B cell (primary cell): ENCODE measurements around the gene PPOX.

Experiments
- EZH2 ChIP-seq: IDR thresholded peaks from 2 replicates; pipeline ENCODE4 v1.6.1; 2012; ENCODE audit warnings: borderline replicate concordance, low read depth, mild to moderate bottlenecking, moderate library complexity, low read length; ENCODE audit not compliant: insufficient read depth, poor library complexity, severe bottlenecking
- TF ChIP-seq, protein P1 (sequence below): fragments of 200-600 bp; IDR thresholded peaks from one replicate; pipeline ENCODE4 v1.8.0; 2022; ENCODE audit warnings: antibody characterized with exemption, mild to moderate bottlenecking

DNA sequence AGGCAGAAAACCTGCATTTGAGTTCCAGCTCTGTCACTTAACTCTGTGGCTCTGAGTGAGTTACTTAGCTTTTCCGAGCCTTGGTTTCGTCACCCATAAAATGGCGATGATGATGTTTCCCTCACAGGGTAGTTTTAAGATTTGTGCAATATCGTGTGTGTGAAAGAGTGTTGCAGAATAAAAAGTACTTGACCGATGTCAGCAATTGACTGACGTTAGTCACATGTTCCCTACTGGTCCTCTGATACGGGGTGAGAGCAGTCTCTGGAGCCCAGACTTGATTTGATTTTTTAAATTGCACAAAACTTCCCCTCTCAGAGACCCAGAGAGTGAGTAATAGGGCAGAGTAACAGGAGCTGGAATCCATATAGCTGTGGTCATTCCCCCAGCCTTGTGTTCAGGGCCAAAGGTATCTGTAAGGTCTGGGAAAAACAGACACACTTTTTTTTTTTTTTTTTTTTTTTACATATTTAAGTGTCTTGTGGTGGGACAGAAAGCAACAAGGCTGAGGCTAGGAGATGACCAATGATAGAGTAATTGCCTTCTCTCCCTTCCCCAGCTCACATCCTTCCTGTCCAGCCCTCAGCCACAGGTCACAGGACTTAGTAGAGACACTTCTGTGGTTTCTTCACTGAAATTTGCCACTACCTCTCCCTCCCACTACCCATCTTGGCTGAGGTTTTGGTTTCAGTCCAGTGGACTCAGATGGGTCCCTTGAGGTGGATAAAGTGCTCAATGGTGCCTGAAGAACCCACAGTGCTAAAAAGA is 50.9 kb downstream of the PPOX start:
- TF ChIP-seq, protein P1, sequence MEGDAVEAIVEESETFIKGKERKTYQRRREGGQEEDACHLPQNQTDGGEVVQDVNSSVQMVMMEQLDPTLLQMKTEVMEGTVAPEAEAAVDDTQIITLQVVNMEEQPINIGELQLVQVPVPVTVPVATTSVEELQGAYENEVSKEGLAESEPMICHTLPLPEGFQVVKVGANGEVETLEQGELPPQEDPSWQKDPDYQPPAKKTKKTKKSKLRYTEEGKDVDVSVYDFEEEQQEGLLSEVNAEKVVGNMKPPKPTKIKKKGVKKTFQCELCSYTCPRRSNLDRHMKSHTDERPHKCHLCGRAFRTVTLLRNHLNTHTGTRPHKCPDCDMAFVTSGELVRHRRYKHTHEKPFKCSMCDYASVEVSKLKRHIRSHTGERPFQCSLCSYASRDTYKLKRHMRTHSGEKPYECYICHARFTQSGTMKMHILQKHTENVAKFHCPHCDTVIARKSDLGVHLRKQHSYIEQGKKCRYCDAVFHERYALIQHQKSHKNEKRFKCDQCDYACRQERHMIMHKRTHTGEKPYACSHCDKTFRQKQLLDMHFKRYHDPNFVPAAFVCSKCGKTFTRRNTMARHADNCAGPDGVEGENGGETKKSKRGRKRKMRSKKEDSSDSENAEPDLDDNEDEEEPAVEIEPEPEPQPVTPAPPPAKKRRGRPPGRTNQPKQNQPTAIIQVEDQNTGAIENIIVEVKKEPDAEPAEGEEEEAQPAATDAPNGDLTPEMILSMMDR = no peak
- no peak for TF ChIP-seq EZH2
